Gastroesophageal sphincter (tissue), 3 donors: ENCODE data around the gene CISH.

ENCODE experiments used
- EP300 ChIP-seq: sonication (generic); formaldehyde crosslinking; IDR thresholded peaks from one replicate; pipeline ENCODE4 v1.6.1; 2017; ENCODE audit warnings: antibody characterized with exemption, mild to moderate bottlenecking
- POLR2AphosphoS5 ChIP-seq: sonication (generic); formaldehyde crosslinking; IDR thresholded peaks from one replicate; pipeline ENCODE4 v1.6.1; 2017; ENCODE audit warnings: antibody characterized with exemption
- TF ChIP-seq, protein P1 (sequence below), 4 experiments: fragments of 200-600 bp in 2 of 4; fragments of 450-650 bp in 2 of 4; sonication (generic) in 1 of 4; IDR thresholded peaks; one replicate each; pipeline ENCODE4 v1.5.1; 2017 to 2019; ENCODE audit warnings: antibody characterized with exemption in 4 of 4, mild to moderate bottlenecking in 2 of 4, moderate library complexity in 2 of 4

DNA sequence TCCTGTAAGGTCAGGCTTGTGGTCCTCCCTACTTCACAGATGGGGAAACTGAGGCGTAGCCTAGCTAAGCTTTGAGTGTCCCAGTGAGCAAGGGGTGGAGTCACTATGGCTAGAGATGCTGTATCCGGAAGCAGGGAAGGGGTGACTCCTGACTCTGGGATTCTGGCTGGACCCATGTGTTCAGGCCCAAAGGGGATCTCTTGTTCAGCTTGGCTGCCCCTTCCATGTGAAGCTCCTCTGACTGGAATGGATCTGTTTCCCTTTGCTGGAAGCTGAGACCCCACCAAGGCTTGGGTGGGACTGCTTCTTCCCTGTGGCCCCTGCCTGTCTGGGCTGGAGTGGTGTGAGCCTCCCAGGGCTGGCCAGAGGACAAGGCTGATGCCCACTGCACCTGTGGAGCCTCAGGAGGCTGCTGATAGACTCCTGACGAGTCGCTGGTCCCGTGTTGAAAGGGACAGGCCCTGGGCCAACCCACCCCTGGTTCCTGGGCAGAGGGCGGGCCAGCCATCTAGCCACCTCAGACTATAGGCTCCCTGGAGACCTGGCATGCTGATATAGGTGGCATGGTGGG is 6.4 kb upstream of the CISH start:
- TF ChIP-seq, protein P1, sequence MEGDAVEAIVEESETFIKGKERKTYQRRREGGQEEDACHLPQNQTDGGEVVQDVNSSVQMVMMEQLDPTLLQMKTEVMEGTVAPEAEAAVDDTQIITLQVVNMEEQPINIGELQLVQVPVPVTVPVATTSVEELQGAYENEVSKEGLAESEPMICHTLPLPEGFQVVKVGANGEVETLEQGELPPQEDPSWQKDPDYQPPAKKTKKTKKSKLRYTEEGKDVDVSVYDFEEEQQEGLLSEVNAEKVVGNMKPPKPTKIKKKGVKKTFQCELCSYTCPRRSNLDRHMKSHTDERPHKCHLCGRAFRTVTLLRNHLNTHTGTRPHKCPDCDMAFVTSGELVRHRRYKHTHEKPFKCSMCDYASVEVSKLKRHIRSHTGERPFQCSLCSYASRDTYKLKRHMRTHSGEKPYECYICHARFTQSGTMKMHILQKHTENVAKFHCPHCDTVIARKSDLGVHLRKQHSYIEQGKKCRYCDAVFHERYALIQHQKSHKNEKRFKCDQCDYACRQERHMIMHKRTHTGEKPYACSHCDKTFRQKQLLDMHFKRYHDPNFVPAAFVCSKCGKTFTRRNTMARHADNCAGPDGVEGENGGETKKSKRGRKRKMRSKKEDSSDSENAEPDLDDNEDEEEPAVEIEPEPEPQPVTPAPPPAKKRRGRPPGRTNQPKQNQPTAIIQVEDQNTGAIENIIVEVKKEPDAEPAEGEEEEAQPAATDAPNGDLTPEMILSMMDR (IDR thresholded peaks at IDR 0.05), result no peak
- TF ChIP-seq EP300 (no peak), POLR2AphosphoS5 (no peak)
